GM12878 (cell line): ENCODE measurements around the gene TFAP2B. TPM values are rescaled to one million over a fixed set of nuclear protein-coding genes. Genes with fewer than 3 reads are reported as not detected.

Source experiments
- ATAC-seq: fragments of 200-7000 bp; cut with Tn5 transposase; 3 replicates; pipeline ENCODE4 v1.9.1; 2020; ENCODE audit warnings: mild to moderate bottlenecking, moderate library complexity
- BruUV-seq: library from RNA; stranded (reverse); fragments of 400-500 nt; replicated peaks from 2 replicates; lab custom pipeline; 2021; lab: Mats Ljungman, UMichigan
- CTCF ChIA-PET: fragments of 300-600 bp; sonication (Branson Sonifier 250); formaldehyde crosslinking; extraction: SDS; loops from one replicate; lab custom pipeline; 2021; ENCODE audit warnings: inconsistent platforms; lab: Yijun Ruan, JAX
- POLR2A ChIA-PET: fragments of 350-600 bp; formaldehyde crosslinking; extraction: SDS; loops from one replicate; lab custom pipeline; 2021; ENCODE audit warnings: inconsistent platforms; lab: Charles Lee
- RAD21 ChIA-PET: fragments of 300-600 bp; sonication (Branson Sonifier 250); formaldehyde crosslinking; loops from one replicate; lab custom pipeline; 2023; ENCODE audit warnings: antibody characterized with exemption; ENCODE audit not compliant: unreplicated experiment; lab: Charles Lee
- SMC1A ChIA-PET: fragments of 300-600 bp; sonication (Branson Sonifier 250); formaldehyde crosslinking; loops from one replicate; lab custom pipeline; 2023; ENCODE audit not compliant: unreplicated experiment, uncharacterized antibody; lab: Charles Lee
- DNase-seq: peaks from one replicate; pipeline ENCODE4 v3.0.0-alpha.2; 2011; ENCODE audit warnings: low read depth, low spot score
- FAIRE-seq: peaks from 3 replicates; lab custom pipeline; 2011; peaks lifted over from hg19 to GRCh38; lab: Jason Lieb, UNC
- H2AFZ ChIP-seq: 2 replicates; pipeline ENCODE4 v1.6.0; 2011; ENCODE audit warnings: low read depth, low read length, control low read depth; ENCODE audit not compliant: control insufficient read depth
- H3K27ac ChIP-seq: 2 replicates; pipeline ENCODE4 v1.5.1; 2011; ENCODE audit warnings: control low read depth; ENCODE audit not compliant: control insufficient read depth, insufficient read depth
- H3K27me3 ChIP-seq, 2 experiments: replicated peaks in 1 of 2; 2 replicates each; pipeline versions ENCODE4 v1.6.0 to v1.6.1; 2011; ENCODE audit warnings: low read length in 1 of 2; ENCODE audit not compliant: control insufficient read depth in 2 of 2, insufficient read depth in 2 of 2
- H3K36me3 ChIP-seq, 2 experiments: 2 replicates each; pipeline ENCODE4 v1.5.1; 2011; ENCODE audit warnings: low read length in 1 of 2; ENCODE audit not compliant: control insufficient read depth in 2 of 2, insufficient read depth in 2 of 2
- H3K4me1 ChIP-seq: 2 replicates; pipeline ENCODE4 v1.6.1; 2011; ENCODE audit warnings: mild to moderate bottlenecking, low read length, moderate library complexity, mixed read lengths; ENCODE audit not compliant: control insufficient read depth, insufficient read depth
- H3K4me2 ChIP-seq: 2 replicates; pipeline ENCODE4 v1.6.0; 2011; ENCODE audit warnings: control low read depth; ENCODE audit not compliant: control insufficient read depth, insufficient read depth
- H3K4me3 ChIP-seq: fragments of 200-600 bp; sonication (generic); 2 replicates; pipeline ENCODE4 v1.5.1; 2016
- H3K79me2 ChIP-seq: 2 replicates; pipeline ENCODE4 v1.6.0; 2011; ENCODE audit warnings: low read length; ENCODE audit not compliant: control insufficient read depth, insufficient read depth
- H3K9ac ChIP-seq: 2 replicates; pipeline ENCODE4 v1.8.0; 2011; ENCODE audit warnings: low read length, control low read depth, mixed read lengths; ENCODE audit not compliant: control insufficient read depth, insufficient read depth
- H3K9me3 ChIP-seq: replicated peaks from 3 replicates; pipeline ENCODE4 v1.5.1; 2011; ENCODE audit warnings: mild to moderate bottlenecking, low read length; ENCODE audit not compliant: control insufficient read depth, insufficient read depth
- H4K20me1 ChIP-seq: 2 replicates; pipeline ENCODE4 v1.6.0; 2011; ENCODE audit not compliant: control insufficient read depth, insufficient read depth
- BCL11A ChIP-seq: IDR thresholded peaks from 2 replicates; pipeline ENCODE4 v1.6.1; 2011; ENCODE audit warnings: low read depth, low read length
- CEBPZ ChIP-seq: fragments of 150-350 bp; IDR thresholded peaks from 2 replicates; pipeline ENCODE4 v1.6.1; 2016; ENCODE audit warnings: low read depth, low read length
- CUX1 ChIP-seq: IDR thresholded peaks from 2 replicates; pipeline ENCODE4 v1.6.1; 2012; ENCODE audit warnings: improper control_type of control experiment, low read depth, low read length; ENCODE audit not compliant: insufficient replicate concordance
- DPF2 ChIP-seq: fragments of 450-650 bp; IDR thresholded peaks from 2 replicates; pipeline ENCODE4 v1.6.1; 2017; ENCODE audit warnings: mild to moderate bottlenecking
- JUND ChIP-seq: IDR thresholded peaks from 2 replicates; pipeline ENCODE4 v1.6.1; 2012; ENCODE audit warnings: low read depth, mild to moderate bottlenecking, low read length, improper control_type of control experiment, moderate library complexity
- MAX ChIP-seq: IDR thresholded peaks from 2 replicates; pipeline ENCODE4 v1.6.1; 2012; ENCODE audit warnings: low read depth, low read length, improper control_type of control experiment
- NFIC ChIP-seq: IDR thresholded peaks from 2 replicates; pipeline ENCODE4 v1.6.1; 2012; ENCODE audit warnings: low read depth, mild to moderate bottlenecking, inconsistent platforms, low read length, moderate library complexity
- POLR2AphosphoS5 ChIP-seq: IDR thresholded peaks from 2 replicates; pipeline ENCODE4 v1.6.1; 2011; ENCODE audit warnings: mild to moderate bottlenecking, low read length, inconsistent platforms
- RBBP5 ChIP-seq: fragments of 200-600 bp; sonication (generic); conservative IDR thresholded peaks from 2 replicates; pipeline ENCODE4 v1.6.1; 2016
- SIN3A ChIP-seq: IDR thresholded peaks from 2 replicates; pipeline ENCODE4 v1.6.1; 2012; ENCODE audit warnings: low read depth, low read length, improper control_type of control experiment
- SREBF2 ChIP-seq: IDR thresholded peaks from 2 replicates; pipeline ENCODE4 v1.6.1; 2012; ENCODE audit warnings: mild to moderate bottlenecking, low read length
- TARDBP ChIP-seq: IDR thresholded peaks from 2 replicates; pipeline ENCODE4 v1.6.1; 2016; ENCODE audit warnings: borderline replicate concordance
- ZBED1 ChIP-seq: IDR thresholded peaks from 2 replicates; pipeline ENCODE4 v1.6.1; 2016; ENCODE audit warnings: borderline replicate concordance
- ZBTB33 ChIP-seq: fragments of 450-650 bp; IDR thresholded peaks from 2 replicates; pipeline ENCODE4 v1.6.1; 2017; ENCODE audit warnings: mild to moderate bottlenecking
- ZNF384 ChIP-seq: IDR thresholded peaks from 2 replicates; pipeline ENCODE4 v1.6.1; 2012; ENCODE audit warnings: low read depth, mild to moderate bottlenecking, low read length, improper control_type of control experiment, borderline replicate concordance
- in situ Hi-C: fragments of 300-500 bp; cut with MboI; formaldehyde crosslinking; loops from 9 replicates; pipeline ENCODE4 v1.14.3; 2018; ENCODE audit warnings: mixed read lengths
- intact Hi-C: fragments of 100-400 bp; cut with micrococcal nuclease; formaldehyde crosslinking; loops from one replicate; pipeline ENCODE4 v1.14.2; 2022; ENCODE audit not compliant: unreplicated experiment
- polyA plus RNA-seq, 11 experiments: library from polyadenylated mRNA; depleted of rRNA in 4 of 11; unstranded in 6 of 11; stranded (reverse) in 5 of 11; fragments of >200 nt; fragmentation: Nextera tagmentation in 4 of 11; fragmentation: Illumina TruSeq in 1 of 11; extraction: Ambion mirVana in 4 of 11; extraction: Trizol in 1 of 11; gene quantifications; 1 replicate in 1 of 11; 2 replicates in 10 of 11; pipeline versions ENCODE4 v1.2.1 to v1.2.3, GENCODE V29; 2011 to 2016; ENCODE audit warnings: inconsistent platforms in 2 of 11, missing spikeins in 2 of 11, low read depth in 1 of 11
- total RNA-seq, 4 experiments: library from RNA; depleted of rRNA in 3 of 4; stranded (reverse); fragments of >200 nt in 3 of 4; fragmentation: Illumina TruSeq in 1 of 4; extraction: Trizol in 1 of 4; gene quantifications; 2 replicates each; pipeline versions ENCODE4 v1.2.1 to v1.2.3, GENCODE V29; 2013 to 2021

TFAP2B gene
- total and polyA plus RNA-seq, 10 of the 15 experiments (the other 5 are each of a cell fraction or from before 2014, with no cell fraction given) = 0.03 to 0.15 (median 0.07) TPM; not detected in 5

- Histone ChIP-seq H4K20me1 (no peaks in the 10 kb centered on the region), H3K27ac (no peak overlapping the region), H3K79me2 (no peaks in the 10 kb centered on the region), H3K9me3 (no peaks in the 10 kb centered on the region)
- ChIA-PET SMC1A (no interaction called here), RAD21 (no interaction called here), POLR2A (no interaction called here)
- in situ Hi-C loops = no loop called here
- TF ChIP-seq MAX (no peak), TARDBP (no peak), JUND (no peak), RBBP5 (no peak), ZBTB33 (no peak), CEBPZ (no peak), DPF2 (no peak), ZNF384 (no peak), POLR2AphosphoS5 (no peak), ZBED1 (no peak), CUX1 (no peak), SIN3A (no peak), SREBF2 (no peak), BCL11A (no peak), NFIC (no peak)
- TF ChIP-seq, all 136 proteins: peak for 0
- H3K4me3 ChIP-seq = no peak overlapping the region
- intact Hi-C loops = no loop called here
- ATAC-seq = no peak
- FAIRE-seq = no peak
- H3K4me2 ChIP-seq = no peak overlapping the region
- H3K27me3 ChIP-seq = no peaks in the 10 kb centered on the region
- no peaks in the 10 kb centered on the region for H3K36me3 ChIP-seq
- no peak overlapping the region for H2AFZ ChIP-seq
- no TSS peak for BruUV-seq
- no peak for DNase-seq
- CTCF ChIA-PET = no interaction called here
- no peak overlapping the region for H3K9ac ChIP-seq
- no peaks in the 10 kb centered on the region for H3K4me1 ChIP-seq
Observed at GRCh38 chr6:50891290-50891689, 72.6 kb downstream of the TFAP2B start.
